ENCODE measurements around the gene MSANTD3.

MSANTD3 gene

DNA sequence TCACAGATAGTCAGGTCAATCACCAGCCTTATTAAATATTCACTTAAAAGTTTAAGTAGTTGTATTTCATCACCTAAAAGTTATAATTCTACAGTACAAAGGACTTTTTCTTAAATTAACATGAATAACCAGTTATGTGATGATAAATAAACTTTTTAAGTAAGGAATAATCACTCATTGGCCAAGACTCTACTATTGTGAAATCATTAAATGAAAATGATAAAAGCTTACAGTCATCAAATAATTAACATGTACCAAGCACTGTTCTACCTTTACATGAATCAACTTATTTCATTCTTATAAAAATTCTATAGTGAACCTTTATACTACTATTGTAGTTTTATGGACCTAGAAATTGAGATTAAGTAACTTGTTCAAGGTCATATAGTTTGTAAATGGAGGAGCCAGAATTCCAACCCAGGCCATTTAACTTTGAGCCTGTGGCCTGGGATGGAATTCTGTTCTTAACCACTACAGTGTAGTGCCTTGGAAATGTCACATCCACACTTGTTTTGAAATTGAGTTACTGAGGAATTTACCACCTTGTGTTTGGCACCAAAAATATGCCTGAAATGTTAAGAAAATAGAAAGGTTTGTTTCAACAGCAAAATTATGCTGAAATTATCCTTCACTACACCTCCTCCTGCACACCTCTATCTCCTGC lies 32.8 kb upstream of the MSANTD3 start:
- peak; percentile 5 for DNase-seq

DNA sequence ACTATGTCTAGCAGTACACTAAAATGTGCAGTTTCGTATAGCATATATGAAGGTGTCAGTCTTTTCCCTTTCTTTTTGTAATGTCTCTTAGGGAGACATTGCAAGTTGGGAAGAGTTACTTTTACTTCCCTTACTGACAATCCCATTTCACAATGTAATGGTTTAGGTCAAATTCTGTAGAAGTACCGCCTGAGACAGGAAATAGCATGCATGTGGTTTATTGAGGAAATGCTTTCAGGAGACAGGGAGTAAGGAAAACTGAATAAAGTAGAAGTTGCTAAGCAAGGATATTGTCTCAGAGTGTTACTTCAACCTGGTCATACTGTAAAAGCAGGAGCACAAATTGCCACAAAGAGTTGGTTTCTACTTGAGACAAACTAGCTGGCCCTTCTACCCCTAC lies 32.1 kb upstream of the MSANTD3 start:
- no peaks in the 10 kb centered on the region for H3K36me3 ChIP-seq (ENCODE audit: control insufficient read depth in 1 of 2, insufficient read depth in 2 of 2, low read depth in 1 of 2, low read length in 2 of 2)
- no peak overlapping the region for H3K4me3 ChIP-seq (ENCODE audit: insufficient read depth in 1 of 2, low read depth in 1 of 2, low read length in 2 of 2)
- H3K4me2 ChIP-seq (ENCODE audit: low read length, poor library complexity, severe bottlenecking) = no peak overlapping the region
- no peak overlapping the region for H2BK5ac ChIP-seq (ENCODE audit: low read depth, low read length, poor library complexity, severe bottlenecking)
- H2BK120ac ChIP-seq (ENCODE audit: low read depth, low read length) = no peak overlapping the region
- no peak overlapping the region for H3K9ac ChIP-seq (ENCODE audit: low read length)
- H3K27ac ChIP-seq (ENCODE audit: low read length, poor library complexity, severe bottlenecking) = no peak overlapping the region
- H4K91ac ChIP-seq (ENCODE audit: low read length) = peak overlapping the region; percentile 39
- H3K27me3 ChIP-seq (ENCODE audit: control insufficient read depth in 1 of 2, insufficient read depth in 1 of 2, low read length in 2 of 2) = no peaks in the 10 kb centered on the region
- H3K4ac ChIP-seq (ENCODE audit: low read depth in 1 of 2, low read length in 2 of 2) = peak overlapping the region in 1 of 2 experiments; percentile 40
- H2BK15ac ChIP-seq (ENCODE audit: low read depth, poor library complexity, severe bottlenecking) = no peak overlapping the region
- H3K18ac ChIP-seq (ENCODE audit: low read depth in 1 of 2, low read length in 2 of 2) = peak overlapping the region in 1 of 2 experiments; percentile 84
- no peaks in the 10 kb centered on the region for H3K9me3 ChIP-seq (ENCODE audit: control insufficient read depth, low read length)
- H3K4me1 ChIP-seq (ENCODE audit: control insufficient read depth, insufficient read depth, low read depth, low read length) = no peaks in the 10 kb centered on the region
- H2AFZ ChIP-seq (ENCODE audit: low read depth, low read length) = no peak overlapping the region
- no peak overlapping the region for H2BK12ac ChIP-seq (ENCODE audit: low read length in 2 of 2)
- H3K14ac ChIP-seq (ENCODE audit: low read length in 2 of 2) = no peak overlapping the region
- WGBS = 33% methylated on average over 1 of the region's 2 CpGs
- no peak overlapping the region for H3K23ac ChIP-seq (ENCODE audit: low read length in 2 of 2)
- no peak overlapping the region for H2AK5ac ChIP-seq (ENCODE audit: low read length, severe bottlenecking)
- DNase-seq = peak; percentile 49
- H3K79me1 ChIP-seq (replicated peaks; ENCODE audit: low read length, poor library complexity, severe bottlenecking) = no peaks in the 10 kb centered on the region
- peak overlapping the region; percentile 60 for H4K8ac ChIP-seq (ENCODE audit: low read length)

More for the DNA sequence above, 32.8 kb upstream of the MSANTD3 start:
- Histone ChIP-seq H3K14ac (ENCODE audit: low read length in 2 of 2) (no peak overlapping the region), H3K4me3 (ENCODE audit: insufficient read depth in 1 of 2, low read depth in 1 of 2, low read length in 2 of 2) (no peak overlapping the region), H2AFZ (ENCODE audit: low read depth, low read length) (no peak overlapping the region), H3K4me1 (ENCODE audit: control insufficient read depth, insufficient read depth, low read depth, low read length) (no peaks in the 10 kb centered on the region), H3K18ac (ENCODE audit: low read depth in 1 of 2, low read length in 2 of 2) (peak overlapping the region in 1 of 2 experiments; percentile 84), H3K79me1 (replicated peaks; ENCODE audit: low read length, poor library complexity, severe bottlenecking) (no peaks in the 10 kb centered on the region), H3K4ac (ENCODE audit: low read depth in 1 of 2, low read length in 2 of 2) (no peak overlapping the region), H4K8ac (ENCODE audit: low read length) (no peak overlapping the region), H3K9me3 (ENCODE audit: control insufficient read depth, low read length) (no peaks in the 10 kb centered on the region), H3K27ac (ENCODE audit: low read length, poor library complexity, severe bottlenecking) (no peak overlapping the region), H3K4me2 (ENCODE audit: low read length, poor library complexity, severe bottlenecking) (no peak overlapping the region), H2BK15ac (ENCODE audit: low read depth, poor library complexity, severe bottlenecking) (no peak overlapping the region), H3K23ac (ENCODE audit: low read length in 2 of 2) (no peak overlapping the region), H2BK5ac (ENCODE audit: low read depth, low read length, poor library complexity, severe bottlenecking) (no peak overlapping the region), H3K27me3 (ENCODE audit: control insufficient read depth in 1 of 2, insufficient read depth in 1 of 2, low read length in 2 of 2) (no peaks in the 10 kb centered on the region), H2BK120ac (ENCODE audit: low read depth, low read length) (no peak overlapping the region), H2BK12ac (ENCODE audit: low read length in 2 of 2) (no peak overlapping the region), H2AK5ac (ENCODE audit: low read length, severe bottlenecking) (no peak overlapping the region), H3K9ac (ENCODE audit: low read length) (no peak overlapping the region), H4K91ac (ENCODE audit: low read length) (no peak overlapping the region), H3K36me3 (ENCODE audit: control insufficient read depth in 1 of 2, insufficient read depth in 2 of 2, low read depth in 1 of 2, low read length in 2 of 2) (no peaks in the 10 kb centered on the region)

DNA sequence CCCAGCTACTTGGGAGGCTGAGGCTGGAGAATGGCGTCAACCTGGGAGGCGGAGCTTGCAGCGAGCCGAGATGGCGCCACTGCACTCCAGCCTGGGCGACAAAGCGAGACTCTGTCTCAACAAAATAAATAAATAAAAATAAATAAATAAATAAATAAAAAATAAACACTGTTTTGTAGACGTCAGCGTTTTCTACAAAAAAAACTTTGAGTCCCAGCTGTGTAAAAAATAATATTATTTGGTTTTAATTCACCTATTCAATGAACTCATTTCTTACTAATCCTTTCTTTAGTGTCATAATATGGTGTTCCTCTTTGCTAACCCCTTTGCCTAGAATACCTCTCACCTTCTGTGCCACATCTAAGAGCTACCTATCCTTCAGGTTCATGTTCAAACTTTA lies 30.2 kb upstream of the MSANTD3 start:
- H2BK120ac ChIP-seq (ENCODE audit: low read depth, low read length) = no peak overlapping the region
- H3K23ac ChIP-seq (ENCODE audit: low read length in 2 of 2) = no peak overlapping the region
- no peak overlapping the region for H4K91ac ChIP-seq (ENCODE audit: low read length)
- H2AK5ac ChIP-seq (ENCODE audit: low read length, severe bottlenecking) = no peak overlapping the region
- no peak for DNase-seq
- H3K4ac ChIP-seq (ENCODE audit: low read depth in 1 of 2, low read length in 2 of 2) = no peak overlapping the region
- no peak overlapping the region for H3K14ac ChIP-seq (ENCODE audit: low read length in 2 of 2)
- no peaks in the 10 kb centered on the region for H3K4me1 ChIP-seq (ENCODE audit: control insufficient read depth, insufficient read depth, low read depth, low read length)
- H3K4me2 ChIP-seq (ENCODE audit: low read length, poor library complexity, severe bottlenecking) = no peak overlapping the region
- no peak overlapping the region for H2BK15ac ChIP-seq (ENCODE audit: low read depth, poor library complexity, severe bottlenecking)
- H4K8ac ChIP-seq (ENCODE audit: low read length) = no peak overlapping the region
- H3K9ac ChIP-seq (ENCODE audit: low read length) = no peak overlapping the region
- H3K27ac ChIP-seq (ENCODE audit: low read length, poor library complexity, severe bottlenecking) = no peak overlapping the region
- no peaks in the 10 kb centered on the region for H3K9me3 ChIP-seq (ENCODE audit: control insufficient read depth, low read length)
- H2AFZ ChIP-seq (ENCODE audit: low read depth, low read length) = no peak overlapping the region
- no peak overlapping the region for H3K18ac ChIP-seq (ENCODE audit: low read depth in 1 of 2, low read length in 2 of 2)
- H3K79me1 ChIP-seq (replicated peaks; ENCODE audit: low read length, poor library complexity, severe bottlenecking) = no peaks in the 10 kb centered on the region
- no peak overlapping the region for H2BK5ac ChIP-seq (ENCODE audit: low read depth, low read length, poor library complexity, severe bottlenecking)
- H3K36me3 ChIP-seq (ENCODE audit: control insufficient read depth in 1 of 2, insufficient read depth in 2 of 2, low read depth in 1 of 2, low read length in 2 of 2) = no peaks in the 10 kb centered on the region
- no peak overlapping the region for H2BK12ac ChIP-seq (ENCODE audit: low read length in 2 of 2)
- 100% methylated on average over 1 of the region's 9 CpGs for WGBS
- H3K4me3 ChIP-seq (ENCODE audit: insufficient read depth in 1 of 2, low read depth in 1 of 2, low read length in 2 of 2) = no peak overlapping the region
- H3K27me3 ChIP-seq (ENCODE audit: control insufficient read depth in 1 of 2, insufficient read depth in 1 of 2, low read length in 2 of 2) = no peaks in the 10 kb centered on the region

DNA sequence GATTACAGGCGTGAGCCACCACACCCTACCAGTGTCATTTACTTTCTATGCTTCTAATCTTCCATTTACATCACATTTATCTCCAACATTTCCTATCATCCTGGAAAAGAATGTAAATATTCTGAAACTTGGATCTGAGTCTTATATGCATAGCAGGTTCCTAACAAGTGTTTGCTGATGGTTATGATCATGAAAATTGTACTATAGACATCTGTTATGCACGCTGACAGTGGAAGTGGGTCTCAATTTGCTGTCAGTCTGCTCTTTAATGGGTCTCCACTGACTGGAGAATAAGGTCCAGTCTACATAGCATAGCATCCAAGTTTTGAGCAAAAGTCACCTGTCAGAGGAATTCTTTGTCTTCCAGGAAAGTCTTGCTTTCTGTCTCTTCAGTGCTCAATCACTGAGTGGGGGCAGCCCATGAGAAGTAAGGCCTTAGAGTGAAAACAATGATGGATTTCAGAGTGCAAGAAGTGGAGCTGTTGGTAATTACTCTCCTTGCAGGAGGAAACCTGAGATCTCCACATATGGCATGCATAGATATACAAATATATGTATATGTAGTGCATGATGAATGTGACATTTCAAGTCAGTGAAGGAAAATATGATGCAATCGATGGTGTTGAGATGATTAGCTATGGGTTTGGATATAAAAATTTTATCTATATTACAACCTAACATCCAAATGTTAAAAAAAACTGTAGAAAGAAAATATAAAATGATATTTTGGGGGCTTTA lies 29.2 kb upstream of the MSANTD3 start:
- 88% methylated on average over 1 of the region's 3 CpGs for WGBS
- no peak overlapping the region for H3K18ac ChIP-seq (ENCODE audit: low read depth in 1 of 2, low read length in 2 of 2)
- H2AFZ ChIP-seq (ENCODE audit: low read depth, low read length) = no peak overlapping the region

More for the DNA sequence above, 29.2 kb upstream of the MSANTD3 start:
- H3K9me3 ChIP-seq (ENCODE audit: control insufficient read depth, low read length) = no peaks in the 10 kb centered on the region
- H2AK5ac ChIP-seq (ENCODE audit: low read length, severe bottlenecking) = no peak overlapping the region
- no peak overlapping the region for H3K27ac ChIP-seq (ENCODE audit: low read length, poor library complexity, severe bottlenecking)
- H3K14ac ChIP-seq (ENCODE audit: low read length in 2 of 2) = no peak overlapping the region
- no peak overlapping the region for H3K23ac ChIP-seq (ENCODE audit: low read length in 2 of 2)
- H2BK15ac ChIP-seq (ENCODE audit: low read depth, poor library complexity, severe bottlenecking) = no peak overlapping the region
- H4K91ac ChIP-seq (ENCODE audit: low read length) = no peak overlapping the region
- H3K27me3 ChIP-seq (ENCODE audit: control insufficient read depth in 1 of 2, insufficient read depth in 1 of 2, low read length in 2 of 2) = no peaks in the 10 kb centered on the region
- no peak overlapping the region for H2BK12ac ChIP-seq (ENCODE audit: low read length in 2 of 2)
- no peak overlapping the region for H2BK120ac ChIP-seq (ENCODE audit: low read depth, low read length)
- H3K79me1 ChIP-seq (replicated peaks; ENCODE audit: low read length, poor library complexity, severe bottlenecking) = no peaks in the 10 kb centered on the region
- H4K8ac ChIP-seq (ENCODE audit: low read length) = no peak overlapping the region
- no peak overlapping the region for H3K4me3 ChIP-seq (ENCODE audit: insufficient read depth in 1 of 2, low read depth in 1 of 2, low read length in 2 of 2)
- H3K9ac ChIP-seq (ENCODE audit: low read length) = no peak overlapping the region
- H2BK5ac ChIP-seq (ENCODE audit: low read depth, low read length, poor library complexity, severe bottlenecking) = no peak overlapping the region
- no peaks in the 10 kb centered on the region for H3K36me3 ChIP-seq (ENCODE audit: control insufficient read depth in 1 of 2, insufficient read depth in 2 of 2, low read depth in 1 of 2, low read length in 2 of 2)
- no peak overlapping the region for H3K4me2 ChIP-seq (ENCODE audit: low read length, poor library complexity, severe bottlenecking)
- H3K4me1 ChIP-seq (ENCODE audit: control insufficient read depth, insufficient read depth, low read depth, low read length) = no peaks in the 10 kb centered on the region
- H3K4ac ChIP-seq (ENCODE audit: low read depth in 1 of 2, low read length in 2 of 2) = no peak overlapping the region
- no peak for DNase-seq
